ENCODE data around the gene NFS1.

DNA sequence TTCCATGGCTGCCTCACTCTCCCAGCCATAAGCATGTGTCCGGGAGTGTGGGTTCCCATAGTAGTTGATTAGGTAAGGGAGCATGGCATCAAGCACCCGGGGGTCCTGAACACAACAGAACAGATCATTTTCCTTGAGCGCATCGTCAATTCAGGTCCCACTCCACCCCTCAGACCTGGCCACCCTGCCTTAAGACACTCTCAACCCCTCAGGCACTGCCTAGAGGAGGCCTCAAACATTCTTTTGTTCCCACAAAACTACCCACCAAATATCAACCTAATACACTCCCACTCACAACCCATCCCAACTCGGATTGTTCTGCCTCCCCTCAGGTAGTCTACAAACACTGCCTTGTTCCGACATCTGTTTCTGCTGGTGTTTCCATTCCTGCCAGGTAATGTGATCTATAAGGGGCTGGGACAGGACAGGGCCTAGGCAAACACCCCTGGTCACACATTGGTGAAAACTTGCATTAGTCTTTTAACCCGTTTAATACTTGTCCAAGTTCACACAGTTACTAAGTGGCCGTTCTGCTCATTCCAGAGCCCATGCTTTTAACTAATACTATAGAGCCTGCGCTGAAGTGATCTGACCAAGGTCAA is 1.4 kb downstream of the NFS1 start:
- TF ChIP-seq CTCF (IDR thresholded peaks at IDR 0.05; ENCODE audit: low read depth, low read length), result no peak
- TF ChIP-seq EZH2phosphoT487 (IDR thresholded peaks at IDR 0.05; ENCODE audit: low read depth), result no peak
